GM06990 (cell line): Measurements from ENCODE around the gene SLC35G6.
"Not testable (repeated sequence)": the region's sequence is repeated elsewhere in the genome, so short reads cannot be mapped to it uniquely, and the experiment has no call there.

Experiments
- DNase-seq: peaks from one replicate; pipeline ENCODE4 v3.0.0-alpha.2; 2011; ENCODE audit not compliant: insufficient read length; ENCODE audit errors: extremely low read depth
- H3K27me3 ChIP-seq: replicated peaks from 2 replicates; pipeline ENCODE4 v1.6.0; 2011; ENCODE audit warnings: low read length; ENCODE audit not compliant: control insufficient read depth, insufficient read depth
- H3K36me3 ChIP-seq: 2 replicates; pipeline ENCODE4 v1.5.1; 2011; ENCODE audit warnings: low read length; ENCODE audit not compliant: control insufficient read depth, insufficient read depth
- H3K4me3 ChIP-seq: replicated peaks from 2 replicates; pipeline ENCODE4 v1.5.1; 2011; ENCODE audit warnings: low read depth, mild to moderate bottlenecking, control low read depth, low read length
- CTCF ChIP-seq: IDR thresholded peaks from 2 replicates; pipeline ENCODE4 v1.5.1; 2011; ENCODE audit warnings: low read length, control low read depth, mild to moderate bottlenecking, inconsistent platforms; ENCODE audit not compliant: insufficient read depth, poor library complexity, severe bottlenecking

SLC35G6 gene

GRCh38 chr17:7480089-7480384 lies 1.2 kb upstream of the SLC35G6 start:
- no peak for DNase-seq
- Histone ChIP-seq H3K27me3 (no peaks in the 10 kb centered on the region), H3K36me3 (no peaks in the 10 kb centered on the region), H3K4me3 (peak overlapping the region; percentile 81)
- TF ChIP-seq CTCF: no peak

DNA sequence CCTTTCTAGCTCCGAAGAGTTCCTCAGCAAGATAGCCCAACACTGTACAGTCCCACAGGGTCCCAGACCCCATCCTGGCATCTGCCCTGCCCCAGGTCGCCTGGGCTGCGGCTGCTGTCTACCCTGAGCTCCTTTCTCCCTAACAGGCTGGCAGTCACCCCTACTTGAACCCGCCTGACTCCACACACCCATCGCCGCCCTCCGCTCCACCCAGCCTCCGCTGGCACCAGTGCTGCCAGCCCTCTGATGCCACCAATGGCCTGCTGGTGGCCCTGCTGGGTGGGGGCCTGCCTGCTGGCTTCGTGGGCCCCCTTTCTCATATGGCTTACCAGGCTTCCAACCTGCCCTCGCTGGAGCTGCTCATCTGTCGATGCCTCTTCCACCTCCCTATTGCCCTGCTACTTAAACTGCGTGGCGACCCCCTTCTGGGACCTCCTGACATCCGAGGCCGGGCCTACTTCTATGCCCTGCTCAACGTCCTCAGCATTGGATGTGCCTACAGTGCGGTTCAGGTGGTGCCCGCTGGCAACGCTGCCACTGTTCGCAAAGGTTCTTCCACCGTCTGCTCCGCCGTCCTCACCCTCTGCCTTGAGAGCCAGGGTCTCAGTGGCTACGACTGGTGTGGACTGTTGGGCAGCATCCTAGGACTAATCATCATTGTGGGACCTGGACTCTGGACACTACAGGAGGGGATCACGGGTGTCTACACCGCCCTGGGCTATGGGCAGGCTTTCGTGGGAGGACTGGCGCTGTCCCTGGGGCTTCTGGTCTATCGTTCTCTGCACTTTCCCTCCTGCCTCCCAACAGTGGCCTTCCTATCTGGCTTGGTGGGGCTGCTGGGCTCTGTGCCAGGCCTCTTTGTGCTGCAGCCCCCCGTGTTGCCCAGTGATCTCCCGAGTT lies 846 bp downstream of the SLC35G6 start:
- not testable (repeated sequence) for H3K36me3 ChIP-seq, DNase-seq, H3K27me3 ChIP-seq, H3K4me3 ChIP-seq

- H3K36me3 ChIP-seq, H3K27me3 ChIP-seq, DNase-seq: not testable (repeated sequence)
- peak overlapping the region; percentile 81; the same call in 1 of the 2 replicates for H3K4me3 ChIP-seq
These were observed 1.5 kb downstream of the SLC35G6 start for GRCh38 chr17:7482742-7483088.

- Histone ChIP-seq H3K36me3 (no peaks in the 10 kb centered on the region), H3K27me3 (no peaks in the 10 kb centered on the region), H3K4me3 (peak overlapping the region; percentile 81)
- peak; percentile 92 for DNase-seq
- no peak for TF ChIP-seq CTCF
These were observed 2.2 kb downstream of the SLC35G6 start for GRCh38 chr17:7483255-7484066.

DNA sequence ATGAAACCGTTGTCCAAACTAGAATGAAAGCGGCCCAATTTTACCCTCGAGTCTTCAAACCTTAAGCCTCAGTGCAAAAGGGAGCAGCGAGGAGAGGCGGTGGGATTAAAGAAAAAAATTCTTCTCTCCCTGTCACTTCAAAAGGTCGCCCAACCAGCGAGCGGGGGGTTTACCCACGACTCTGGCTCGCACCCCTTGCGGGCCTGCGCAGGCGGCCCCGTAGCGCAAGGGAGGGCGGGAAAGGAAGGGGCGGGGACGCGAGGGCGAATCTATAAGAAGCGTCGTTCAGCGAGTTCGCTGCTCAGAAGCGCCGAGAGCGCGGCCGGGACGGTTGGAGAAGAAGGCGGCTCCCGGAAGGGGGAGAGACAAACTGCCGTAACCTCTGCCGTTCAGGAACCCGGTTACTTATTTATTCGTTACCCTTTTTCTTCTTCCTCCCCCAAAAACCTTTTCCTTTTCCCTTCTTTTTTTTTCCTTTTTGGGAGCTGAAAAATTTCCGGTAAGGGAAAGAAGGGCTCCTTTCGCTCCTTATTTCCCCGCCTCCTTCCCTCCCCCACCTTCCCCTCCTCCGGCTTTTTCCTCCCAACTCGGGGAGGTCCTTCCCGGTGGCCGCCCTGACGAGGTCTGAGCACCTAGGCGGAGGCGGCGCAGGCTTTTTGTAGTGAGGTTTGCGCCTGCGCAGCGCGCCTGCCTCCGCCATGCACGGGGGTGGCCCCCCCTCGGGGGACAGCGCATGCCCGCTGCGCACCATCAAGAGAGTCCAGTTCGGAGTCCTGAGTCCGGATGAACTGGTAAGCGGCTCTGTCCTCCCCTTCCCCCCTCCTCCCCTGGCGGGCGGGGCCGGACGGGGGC lies 3.0 kb downstream of the SLC35G6 start, which contains the start of gene POLR2A:
Gene POLR2A, plus strand, starts transcription at position 300 of the 852 bp plus-strand sequence.
- H3K27me3 ChIP-seq: no peaks in the 10 kb centered on the region
- no peaks in the 10 kb centered on the region; the same call in 1 of the 2 replicates for H3K36me3 ChIP-seq
- peak within 1 kb of the TSS; percentile 82 for H3K4me3 ChIP-seq
- DNase-seq: peak; percentile 99
- TF ChIP-seq CTCF: no peak

DNA sequence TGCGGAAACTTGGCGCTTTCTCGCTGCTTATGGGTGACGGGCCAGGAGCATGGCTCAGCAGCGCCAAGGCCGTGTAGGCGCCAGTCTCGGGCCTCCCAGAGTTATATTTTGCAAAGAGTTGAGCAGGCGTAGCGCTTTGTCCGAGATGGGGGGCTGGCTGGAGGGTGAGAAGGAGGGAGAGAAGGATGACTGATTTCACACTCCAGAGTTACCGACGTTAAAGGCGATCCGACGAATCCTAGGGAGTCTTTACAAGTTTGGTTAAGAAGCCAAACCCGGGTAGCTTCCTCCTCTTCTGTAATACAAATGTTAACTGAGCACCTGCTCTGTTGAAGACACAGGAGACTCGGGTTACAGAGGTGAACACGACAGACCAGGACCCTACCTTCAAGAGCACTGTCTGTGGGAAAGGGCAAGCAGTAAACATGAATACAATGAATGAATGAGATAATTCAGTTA lies 3.7 kb downstream of the SLC35G6 start:
- Histone ChIP-seq H3K27me3 (no peaks in the 10 kb centered on the region), H3K4me3 (peak overlapping the region; percentile 82), H3K36me3 (no peaks in the 10 kb centered on the region; the same call in 1 of the 2 replicates)
- TF ChIP-seq CTCF: no peak
- DNase-seq: no peak
